A673 (cell line): ENCODE measurements around the gene SLC34A2. TPM values are rescaled to one million over a fixed set of nuclear protein-coding genes. Genes with fewer than 3 reads are reported as not detected.

Experiments
- BruUV-seq: library from RNA; stranded (reverse); fragments of 400-500 nt; replicated peaks from 2 replicates; lab custom pipeline; 2021; lab: Mats Ljungman, UMichigan
- CTCF ChIA-PET: fragments of 300-600 bp; sonication (Branson Sonifier 250); formaldehyde crosslinking; loops from one replicate; lab custom pipeline; 2022; ENCODE audit warnings: antibody characterized with exemption; lab: Charles Lee
- POLR2A ChIA-PET: fragments of 300-600 bp; sonication (Branson Sonifier 250); formaldehyde crosslinking; loops from one replicate; lab custom pipeline; 2022; ENCODE audit warnings: antibody characterized with exemption; ENCODE audit not compliant: low non-redundant PET; lab: Charles Lee
- DNase-seq: peaks from one replicate; pipeline ENCODE4 v3.0.0-alpha.2; 2015; ENCODE audit warnings: low spot score
- H3K27ac ChIP-seq: fragments of 200-600 bp; sonication (generic); 2 replicates; pipeline ENCODE4 v1.5.1; 2016; ENCODE audit warnings: mixed run types, low read depth, mild to moderate bottlenecking, mixed read lengths, antibody characterized with exemption, low read length; ENCODE audit not compliant: poor library complexity, severe bottlenecking
- H3K27me3 ChIP-seq: fragments of 200-600 bp; sonication (generic); replicated peaks from 2 replicates; pipeline ENCODE4 v1.6.1; 2017; ENCODE audit warnings: mixed run types, low read depth, mild to moderate bottlenecking, mixed read lengths, antibody characterized with exemption, low read length; ENCODE audit not compliant: insufficient read depth, poor library complexity
- H3K36me3 ChIP-seq: fragments of 200-600 bp; sonication (generic); 2 replicates; pipeline ENCODE4 v1.6.1; 2016; ENCODE audit warnings: mixed run types, mild to moderate bottlenecking, mixed read lengths, antibody characterized with exemption, low read length; ENCODE audit not compliant: insufficient read depth, poor library complexity, severe bottlenecking
- H3K4me1 ChIP-seq: fragments of 200-600 bp; sonication (generic); 2 replicates; pipeline ENCODE4 v1.6.1; 2017; ENCODE audit warnings: mixed run types, mild to moderate bottlenecking, mixed read lengths, antibody characterized with exemption, low read length; ENCODE audit not compliant: insufficient read depth, poor library complexity, severe bottlenecking
- H3K4me3 ChIP-seq: fragments of 200-600 bp; sonication (generic); 2 replicates; pipeline ENCODE4 v1.5.1; 2016; ENCODE audit warnings: low read depth, mixed run types, mild to moderate bottlenecking, mixed read lengths, low read length; ENCODE audit not compliant: poor library complexity, severe bottlenecking
- H3K9me3 ChIP-seq: fragments of 200-600 bp; sonication (generic); 2 replicates; pipeline ENCODE4 v1.6.1; 2016; ENCODE audit warnings: mixed run types, low read depth, mild to moderate bottlenecking, mixed read lengths, antibody characterized with exemption, low read length; ENCODE audit not compliant: poor library complexity, severe bottlenecking
- EZH2 ChIP-seq: fragments of 200-600 bp; sonication (generic); IDR thresholded peaks from 2 replicates; pipeline ENCODE4 v1.6.1; 2017; ENCODE audit warnings: borderline replicate concordance, low read depth, mild to moderate bottlenecking, mixed read lengths, antibody characterized with exemption, low read length; ENCODE audit not compliant: poor library complexity, severe bottlenecking
- intact Hi-C: fragments of 100-400 bp; cut with micrococcal nuclease; formaldehyde crosslinking; loops from one replicate; pipeline ENCODE4 v1.10.0; 2022; ENCODE audit not compliant: unreplicated experiment
- total RNA-seq: library from RNA; stranded (reverse); gene quantifications from 2 replicates; pipeline ENCODE4 v1.2.3, GENCODE V29; 2021
- TF ChIP-seq, protein P1 (sequence below): fragments of 300-800, 200-600 bp; sonication (generic); conservative IDR thresholded peaks from 2 replicates; pipeline ENCODE4 v1.5.1; 2017; ENCODE audit warnings: low read depth, mild to moderate bottlenecking, antibody characterized with exemption, low read length, moderate library complexity, mixed read lengths

The SLC34A2 gene
- total RNA-seq, 1 experiment from 2014 or later: 0.06 TPM

DNA sequence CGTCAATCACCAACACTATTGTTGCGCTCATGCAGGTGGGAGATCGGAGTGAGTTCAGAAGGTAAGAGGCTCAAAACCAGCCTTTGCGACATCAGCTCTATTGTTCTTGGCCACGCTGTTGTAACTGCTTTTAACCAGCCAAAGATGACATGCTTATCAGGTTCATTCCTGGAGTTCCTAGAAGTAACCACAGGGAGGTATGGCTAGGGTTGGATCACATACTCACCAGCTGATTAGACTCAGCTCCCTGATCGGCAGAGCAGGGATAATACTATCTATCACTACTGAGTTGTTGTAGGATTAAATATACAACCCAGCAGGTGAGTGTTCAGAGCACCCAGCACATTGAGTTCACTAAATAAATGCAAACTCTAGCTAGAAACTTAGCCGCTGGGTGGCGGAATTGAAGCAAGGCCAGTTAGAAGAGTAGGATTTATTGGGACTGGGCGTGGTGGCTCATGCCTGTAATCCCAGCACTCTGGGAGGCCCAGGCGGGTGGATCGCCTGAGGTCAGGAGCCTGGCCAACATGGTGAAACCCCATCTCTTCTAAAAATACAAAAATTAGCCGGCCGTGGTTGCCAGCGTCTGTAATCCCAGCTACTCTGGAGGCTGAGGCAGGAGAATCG, 12.4 kb downstream of the SLC34A2 start:
- ChIA-PET POLR2A (interaction anchor here (0.6 kb wide), 1 partner anchor 16 kb away, joined by 7 read pairs; no protein-coding TSS in a partner anchor), CTCF (no interaction called here)
- DNase-seq: no peak
- no peaks in the 10 kb centered on the region for H3K36me3 ChIP-seq
- no peak for TF ChIP-seq EZH2
- TF ChIP-seq, protein P1, sequence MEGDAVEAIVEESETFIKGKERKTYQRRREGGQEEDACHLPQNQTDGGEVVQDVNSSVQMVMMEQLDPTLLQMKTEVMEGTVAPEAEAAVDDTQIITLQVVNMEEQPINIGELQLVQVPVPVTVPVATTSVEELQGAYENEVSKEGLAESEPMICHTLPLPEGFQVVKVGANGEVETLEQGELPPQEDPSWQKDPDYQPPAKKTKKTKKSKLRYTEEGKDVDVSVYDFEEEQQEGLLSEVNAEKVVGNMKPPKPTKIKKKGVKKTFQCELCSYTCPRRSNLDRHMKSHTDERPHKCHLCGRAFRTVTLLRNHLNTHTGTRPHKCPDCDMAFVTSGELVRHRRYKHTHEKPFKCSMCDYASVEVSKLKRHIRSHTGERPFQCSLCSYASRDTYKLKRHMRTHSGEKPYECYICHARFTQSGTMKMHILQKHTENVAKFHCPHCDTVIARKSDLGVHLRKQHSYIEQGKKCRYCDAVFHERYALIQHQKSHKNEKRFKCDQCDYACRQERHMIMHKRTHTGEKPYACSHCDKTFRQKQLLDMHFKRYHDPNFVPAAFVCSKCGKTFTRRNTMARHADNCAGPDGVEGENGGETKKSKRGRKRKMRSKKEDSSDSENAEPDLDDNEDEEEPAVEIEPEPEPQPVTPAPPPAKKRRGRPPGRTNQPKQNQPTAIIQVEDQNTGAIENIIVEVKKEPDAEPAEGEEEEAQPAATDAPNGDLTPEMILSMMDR: no peak
- H3K9me3 ChIP-seq: no peaks in the 10 kb centered on the region
- no peaks in the 10 kb centered on the region for H3K4me1 ChIP-seq
- no peaks in the 10 kb centered on the region for H3K27me3 ChIP-seq
- H3K4me3 ChIP-seq: no peak overlapping the region
- intact Hi-C loops: no loop called here
- no peak overlapping the region for H3K27ac ChIP-seq
- BruUV-seq: no TSS peak

DNA sequence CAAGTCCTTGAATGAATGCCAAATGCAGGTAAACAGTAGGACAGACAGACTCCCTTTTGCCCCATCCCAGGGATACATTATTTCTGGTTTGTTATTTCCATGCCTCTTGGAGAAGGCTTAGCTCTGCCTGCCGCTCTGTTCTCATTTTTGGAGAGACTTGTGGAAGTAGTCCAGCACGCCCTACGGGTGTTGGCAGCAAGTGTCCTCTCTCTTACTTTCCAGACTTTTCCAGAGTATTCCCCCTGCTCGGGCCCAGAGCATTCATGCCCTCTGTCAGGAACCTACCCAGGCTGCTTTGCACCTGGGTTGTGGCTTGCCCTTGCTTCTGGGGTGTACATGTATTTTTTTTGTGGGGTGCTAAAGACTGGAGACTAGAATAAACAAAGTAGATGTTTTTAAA, 15.3 kb downstream of the SLC34A2 start:
- Histone ChIP-seq H3K4me3 (no peak overlapping the region), H3K27me3 (no peaks in the 10 kb centered on the region), H3K4me1 (no peaks in the 10 kb centered on the region), H3K27ac (no peak overlapping the region), H3K9me3 (no peaks in the 10 kb centered on the region), H3K36me3 (no peaks in the 10 kb centered on the region)
- DNase-seq: no peak
- intact Hi-C loops: no loop called here
- CTCF ChIA-PET: no interaction called here
- BruUV-seq: no TSS peak
- TF ChIP-seq EZH2: no peak
- TF ChIP-seq, protein P1: no peak
- POLR2A ChIA-PET: no interaction called here

- Histone ChIP-seq H3K4me1 (no peaks in the 10 kb centered on the region), H3K27ac (no peak overlapping the region), H3K9me3 (no peaks in the 10 kb centered on the region), H3K27me3 (no peaks in the 10 kb centered on the region), H3K4me3 (no peak overlapping the region), H3K36me3 (no peaks in the 10 kb centered on the region)
- ChIA-PET CTCF (no interaction called here), POLR2A (no interaction called here)
- DNase-seq: no peak
- no peak for TF ChIP-seq EZH2
- TF ChIP-seq, protein P1: no peak
- intact Hi-C loops: no loop called here
- no TSS peak for BruUV-seq
These were observed 17.1 kb downstream of the SLC34A2 start for GRCh38 chr4:25672756-25673155.
